Stromal cell of bone marrow (primary cell): ENCODE data around the gene RNF111.
"Not testable (repeated sequence)": the region's sequence is repeated elsewhere in the genome, so short reads cannot be mapped to it uniquely, and the experiment has no call there.

Experiments used
- DNase-seq: peaks from one replicate; pipeline ENCODE4 v3.0.0-alpha.2; 2012; ENCODE audit warnings: low read depth

RNF111 gene

DNA sequence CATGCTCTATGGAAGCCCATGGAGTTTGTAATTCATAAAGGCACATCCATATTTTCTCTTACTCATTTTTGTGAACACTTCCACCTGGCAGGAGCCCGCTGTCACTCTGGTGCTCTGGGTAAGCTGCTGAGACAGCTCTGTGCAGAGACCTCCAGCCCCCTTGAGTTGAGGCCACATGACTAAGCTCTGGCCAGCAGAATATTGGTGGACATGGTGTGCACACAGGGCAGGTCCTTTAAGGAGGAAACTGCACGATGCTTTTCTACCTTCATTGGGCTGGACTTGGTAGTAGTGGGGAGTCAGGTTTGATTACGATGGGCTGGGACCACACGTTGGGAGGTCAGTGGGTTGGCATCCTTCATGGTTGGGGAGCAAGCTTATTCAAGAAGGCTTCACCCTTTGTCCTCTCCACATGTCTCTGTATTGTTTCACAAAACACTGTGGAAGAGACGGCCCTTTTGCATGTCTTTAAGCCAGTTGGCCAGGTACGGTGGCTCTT is 146.5 kb downstream of the RNF111 start:
- DNase-seq: no peak

DNA sequence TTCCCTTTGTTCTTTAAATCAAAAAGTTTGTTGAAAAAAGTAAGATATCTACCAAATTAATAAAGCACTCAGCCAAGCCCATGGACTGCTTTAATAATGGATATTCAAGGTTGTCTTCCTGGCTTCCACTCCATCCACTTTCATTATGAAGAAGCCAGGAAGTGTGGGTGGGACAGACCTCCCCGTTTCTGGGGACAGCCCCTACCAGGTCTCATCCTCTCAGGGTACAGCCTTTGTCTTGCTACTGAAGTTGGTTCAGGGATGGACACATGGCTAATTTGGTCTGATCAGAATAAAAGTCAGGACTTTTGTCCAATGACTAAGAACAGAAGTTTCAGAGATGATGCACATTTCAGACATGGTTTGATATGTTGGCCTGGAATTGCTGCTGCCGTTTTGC is 150.1 kb downstream of the RNF111 start:
- DNase-seq: no peak

DNA sequence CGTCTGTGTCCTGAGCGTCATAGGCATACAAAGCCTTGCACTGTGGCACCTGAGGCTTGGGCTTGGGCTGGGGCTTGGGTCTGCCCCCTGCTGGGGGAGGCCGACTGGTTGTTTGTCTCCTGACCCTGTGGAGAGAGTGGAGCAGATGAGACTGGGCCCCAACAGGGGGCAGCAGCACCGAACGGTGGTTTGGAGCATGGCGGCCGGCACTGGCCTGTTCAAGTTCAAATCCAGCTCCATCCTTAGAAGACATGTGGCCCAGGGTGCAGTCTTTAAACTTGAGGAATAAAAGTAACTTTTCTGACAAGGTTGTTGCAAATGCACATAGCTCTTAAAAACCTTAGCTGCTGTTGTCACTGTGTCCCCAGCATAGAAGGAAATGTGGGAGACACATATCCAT is 150.8 kb downstream of the RNF111 start:
- no peak for DNase-seq

DNA sequence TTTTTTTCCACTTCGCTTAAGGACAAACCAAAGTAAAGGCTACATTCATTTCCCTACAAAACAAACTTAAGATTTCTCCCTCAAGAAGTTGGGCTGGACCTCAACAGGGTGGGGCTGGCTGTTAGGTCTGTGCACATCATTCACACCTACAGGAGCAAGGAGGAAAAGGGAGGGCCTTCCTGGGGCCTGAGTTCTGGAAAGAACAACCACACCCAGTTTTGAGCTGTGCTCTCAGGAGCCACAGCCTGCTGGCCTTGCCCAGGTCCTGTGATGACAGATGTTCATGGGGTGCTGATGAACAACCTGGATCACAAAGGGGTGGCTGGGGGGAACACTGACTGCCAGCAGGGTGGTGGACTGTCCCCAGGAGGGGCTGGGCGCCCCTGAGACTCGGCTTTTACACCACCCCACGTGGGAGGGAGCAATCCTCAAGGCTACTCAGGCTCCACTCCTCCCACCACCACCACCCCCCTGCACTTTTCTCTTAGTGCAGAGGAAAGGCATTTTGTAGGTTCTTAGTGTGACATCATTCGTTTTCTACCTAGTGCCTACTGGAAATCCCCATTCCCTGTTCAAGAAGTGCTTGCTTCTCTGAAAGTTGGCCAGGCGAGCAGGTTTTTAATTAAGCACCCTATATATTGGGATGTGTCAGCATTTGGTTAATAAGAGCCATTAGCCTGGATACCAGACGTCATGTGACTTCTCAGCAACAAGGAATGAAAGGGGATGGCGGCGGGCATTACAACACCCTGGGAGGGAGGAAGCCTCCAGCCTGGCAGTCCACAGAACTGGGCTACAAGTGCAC is 153.2 kb downstream of the RNF111 start:
- no peak for DNase-seq

DNA sequence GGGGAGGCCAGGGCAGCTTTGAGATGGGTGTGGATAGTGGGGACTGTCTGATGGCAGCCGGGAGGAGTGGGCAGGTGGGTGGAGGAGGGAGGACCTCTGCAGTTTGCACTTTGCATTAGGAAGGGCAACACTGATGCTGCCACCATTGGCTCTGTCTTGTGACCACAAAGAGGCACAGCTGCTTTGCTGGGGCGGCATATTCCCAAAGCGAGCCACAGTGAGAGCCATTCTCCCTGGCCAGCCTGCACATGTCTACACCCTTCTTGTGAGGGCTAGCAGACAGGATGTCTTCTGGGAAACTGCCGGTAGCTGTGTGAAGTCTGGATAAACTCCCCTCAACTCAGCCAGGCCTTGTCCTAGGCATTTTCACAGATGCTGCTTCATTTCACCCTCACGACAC is 155.8 kb downstream of the RNF111 start:
- DNase-seq: no peak

DNA sequence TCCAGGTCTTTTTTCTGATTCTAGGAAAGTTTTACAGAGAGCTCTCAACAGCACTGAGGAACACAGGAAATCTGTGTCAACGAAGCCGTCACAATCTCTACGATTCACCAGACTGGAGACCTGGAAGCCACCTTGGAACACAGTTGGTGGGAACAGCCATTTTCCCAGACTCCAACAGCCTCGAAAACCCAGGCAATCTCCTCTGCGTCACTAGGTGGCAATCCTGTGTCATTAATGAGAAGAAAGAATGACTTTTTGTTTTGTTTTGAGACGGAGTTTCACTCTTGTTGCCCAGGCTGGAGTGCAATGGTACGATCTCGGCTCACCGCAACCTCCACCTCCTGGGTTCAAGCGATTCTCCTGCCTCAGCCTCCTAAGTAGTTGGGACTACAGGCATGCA is 157.1 kb downstream of the RNF111 start:
- not testable (repeated sequence) for DNase-seq
